GM19395 (cell line): ENCODE results near the gene STXBP2.
A peak's percentile ranks its signal among the peaks of the same experiment; 100 is the strongest.

Source experiments
- ATAC-seq: cut with Tn5 transposase; IDR thresholded peaks from one replicate; pipeline ENCODE4 v1.9.1; 2021; ENCODE audit warnings: mild to moderate bottlenecking, moderate library complexity; ENCODE audit not compliant: unreplicated experiment

The STXBP2 gene

GRCh38 chr19:7612282-7613274 is 24.3 kb upstream of the STXBP2 start:
- ATAC-seq, result no peak

GRCh38 chr19:7614859-7615741 is 21.8 kb upstream of the STXBP2 start:
- no peak for ATAC-seq

GRCh38 chr19:7617172-7617571 is 19.7 kb upstream of the STXBP2 start:
- no peak for ATAC-seq

- ATAC-seq, result no peak
Observed at GRCh38 chr19:7617735-7618134, 19.2 kb upstream of the STXBP2 start.

- ATAC-seq, result no peak
Observed at GRCh38 chr19:7618348-7618747, 18.6 kb upstream of the STXBP2 start.

GRCh38 chr19:7618771-7619510 is 18.0 kb upstream of the STXBP2 start:
- no peak for ATAC-seq

GRCh38 chr19:7619671-7620441 is 17.1 kb upstream of the STXBP2 start:
- ATAC-seq, result no peak

- no peak for ATAC-seq
Observed at GRCh38 chr19:7620442-7621412, 16.2 kb upstream of the STXBP2 start.

- ATAC-seq, result no peak
Observed at GRCh38 chr19:7622933-7623685, 13.8 kb upstream of the STXBP2 start.

GRCh38 chr19:7623725-7624603 is 12.9 kb upstream of the STXBP2 start:
- ATAC-seq, result no peak

- ATAC-seq, result no peak
Observed at GRCh38 chr19:7624810-7625209, 12.1 kb upstream of the STXBP2 start.

- ATAC-seq, result no peak
Observed at GRCh38 chr19:7625763-7626372, 11.0 kb upstream of the STXBP2 start.

GRCh38 chr19:7627166-7627565 is 9.7 kb upstream of the STXBP2 start:
- ATAC-seq, result no peak

- no peak for ATAC-seq
Observed at GRCh38 chr19:7628589-7629311, 8.2 kb upstream of the STXBP2 start.

GRCh38 chr19:7629347-7630054 is 7.4 kb upstream of the STXBP2 start, which contains the start of the genes PET100 and XAB2:
PET100 (plus strand) TSS chr19:7629793; CDS start chr19:7629834, 41 bp downstream.
XAB2 (minus strand) TSS chr19:7629545; CDS start chr19:7629527, 18 bp downstream.
- peak; percentile 88 for ATAC-seq
